Measurements from ENCODE around the gene MCTP1.
A peak's percentile ranks its signal among the peaks of the same experiment; 100 is the strongest.

The MCTP1 gene

DNA sequence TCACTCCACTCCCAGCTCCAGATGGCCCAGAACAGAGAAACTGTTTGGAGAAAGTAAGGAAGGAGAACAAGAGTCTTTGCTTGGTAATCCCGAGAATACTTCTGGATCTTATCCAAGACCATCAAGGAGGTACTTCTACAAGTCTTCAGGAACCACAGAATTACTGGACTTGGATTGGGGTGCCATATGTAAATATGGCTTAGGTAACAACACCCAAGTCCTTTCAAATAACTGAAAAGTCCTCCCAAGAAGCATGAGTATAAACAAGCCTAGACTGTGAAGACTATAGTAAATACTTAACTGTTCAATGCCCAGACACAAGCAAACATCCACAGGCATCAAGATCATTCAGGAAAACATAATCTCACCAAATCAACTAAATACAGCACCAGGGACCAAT, 170.0 kb downstream of the MCTP1 start:
- no peak for DNase-seq (ENCODE audit: low read depth in 3 of 3)

DNA sequence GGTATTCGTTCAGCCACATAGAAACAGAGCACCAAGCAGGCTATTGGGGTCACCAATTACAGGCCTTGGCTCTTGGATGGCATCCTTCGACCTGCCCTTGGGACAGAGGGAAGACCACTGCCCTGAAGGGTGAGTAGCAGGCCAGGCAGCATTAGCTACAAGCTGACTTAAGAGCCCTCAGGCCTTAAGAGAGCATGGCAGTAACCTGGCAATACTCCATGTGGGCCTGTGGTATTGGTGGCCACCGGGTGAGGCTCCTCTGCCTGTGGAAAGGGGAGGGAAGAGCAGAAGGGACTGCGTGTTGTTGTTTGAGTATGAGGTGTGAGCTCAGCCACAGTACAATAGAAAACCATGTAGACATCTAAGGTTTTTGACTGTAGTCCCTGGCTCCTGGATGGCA, 170.6 kb downstream of the MCTP1 start:
- DNase-seq (ENCODE audit: low read depth in 3 of 3), result no peak

DNA sequence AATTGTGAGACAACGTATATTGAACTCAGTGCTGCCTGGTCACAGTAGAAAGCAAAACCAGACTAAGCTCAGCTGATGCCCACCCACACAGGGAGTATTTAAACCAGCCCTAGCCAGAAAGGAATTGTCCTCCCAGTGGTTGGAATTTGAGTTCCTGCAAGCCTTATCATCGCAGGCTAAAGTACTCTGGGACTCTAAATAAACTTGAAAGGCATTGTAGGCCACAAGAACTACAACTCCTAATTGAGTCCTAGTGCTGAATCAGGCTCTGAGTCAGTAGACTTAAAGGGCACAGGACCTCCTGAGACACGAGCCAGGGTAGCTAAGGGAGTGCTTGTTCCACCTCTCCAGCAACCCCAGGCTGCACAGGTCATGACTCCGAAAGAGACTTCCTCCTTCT, 171.4 kb downstream of the MCTP1 start:
- DNase-seq (ENCODE audit: low read depth in 3 of 3), result no peak

DNA sequence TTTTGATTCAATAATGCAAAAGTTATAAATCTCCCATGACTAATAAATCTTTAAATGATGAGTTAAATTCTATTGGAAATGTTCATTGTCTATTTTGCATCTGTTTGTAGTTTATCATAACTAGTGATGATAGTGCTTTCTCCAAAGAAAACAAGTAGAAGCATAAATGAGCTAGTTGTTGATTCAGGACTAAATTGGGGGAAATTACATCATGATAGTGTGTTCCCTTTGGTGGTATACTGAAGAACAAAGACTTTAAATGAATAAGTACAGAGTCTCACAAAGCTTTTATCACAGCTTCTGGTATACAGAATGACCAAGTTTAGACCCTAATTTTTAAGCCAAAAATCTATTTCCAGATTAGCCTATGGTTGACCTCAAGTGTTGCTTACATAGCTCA, 173.8 kb downstream of the MCTP1 start:
- DNase-seq (ENCODE audit: low read depth in 3 of 3), result no peak

DNA sequence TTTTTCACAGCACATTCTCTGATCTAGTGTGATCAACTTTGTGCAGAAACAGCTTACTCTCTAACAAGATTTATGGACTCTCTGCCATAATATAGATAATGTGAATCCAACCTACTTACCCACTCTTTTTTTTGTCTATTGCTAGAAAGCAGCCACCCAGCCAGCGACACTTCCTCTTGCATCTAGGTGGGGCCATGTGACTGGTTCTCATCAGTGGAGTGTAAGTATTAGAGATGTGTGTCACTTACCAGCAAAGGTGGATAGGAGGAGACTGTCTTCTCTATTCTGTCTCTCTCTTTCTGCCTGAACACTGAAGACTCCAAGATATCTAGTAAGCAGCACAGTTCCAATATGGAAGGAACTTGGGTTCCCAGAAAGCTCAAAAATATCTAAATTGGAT, 174.8 kb downstream of the MCTP1 start:
- DNase-seq (ENCODE audit: low read depth in 3 of 3), result no peak

DNA sequence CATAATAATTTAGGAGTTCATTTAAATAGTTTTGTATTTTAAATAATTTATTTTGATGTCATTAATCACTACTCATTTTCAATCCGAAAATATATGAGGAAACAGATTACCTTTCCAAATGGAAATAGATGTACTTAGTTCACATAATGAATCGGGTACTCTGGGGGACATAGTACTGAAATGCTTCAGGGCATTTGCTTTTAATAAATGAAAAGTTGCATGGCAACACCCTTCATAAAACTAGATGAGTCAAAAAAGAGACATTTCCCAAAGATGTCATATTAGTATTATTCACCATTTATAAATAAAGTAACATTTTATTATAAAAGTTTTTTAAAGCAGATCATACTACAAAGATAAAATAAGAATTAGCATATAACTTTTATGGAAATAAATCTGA, 177.8 kb downstream of the MCTP1 start:
- no peak for DNase-seq (ENCODE audit: low read depth in 3 of 3)

DNA sequence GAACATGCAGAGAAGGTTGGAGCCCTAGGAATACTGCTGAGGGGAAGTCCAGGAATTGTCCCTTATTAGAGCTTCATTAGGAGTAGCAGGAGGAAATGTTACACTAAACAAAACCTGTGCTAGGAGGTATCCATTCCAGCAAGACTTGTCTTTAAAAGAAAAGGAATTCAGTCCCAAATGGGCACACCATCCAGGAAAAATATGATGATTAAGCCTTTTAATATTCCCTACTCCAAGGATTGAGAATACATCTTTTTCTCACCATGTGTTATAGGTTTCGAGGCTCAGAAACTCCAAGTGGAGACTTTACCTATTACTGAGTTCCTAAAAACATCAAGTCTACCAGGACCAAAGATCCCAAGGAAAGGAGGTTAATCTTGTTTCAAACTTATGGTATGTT, 179.3 kb downstream of the MCTP1 start:
- no peak for DNase-seq (ENCODE audit: low read depth in 3 of 3)

DNA sequence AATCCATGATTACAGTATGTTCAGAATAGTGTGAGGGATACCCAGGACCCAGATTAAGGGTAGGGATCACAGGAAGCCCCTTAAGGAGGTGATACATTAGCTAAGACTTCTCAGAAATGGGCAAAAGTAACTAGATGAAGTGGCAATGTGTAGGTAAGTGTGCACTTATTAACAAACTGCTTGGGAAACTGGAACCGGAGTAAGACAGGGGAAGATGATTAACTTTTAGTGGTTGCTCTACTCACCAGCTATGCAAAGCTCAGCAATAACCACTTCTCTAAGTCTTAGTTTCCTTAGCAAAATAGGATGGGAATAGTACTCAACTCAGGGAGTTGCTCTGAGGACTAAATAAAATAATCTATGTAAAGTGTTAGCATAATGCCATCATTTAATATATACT, 182.2 kb downstream of the MCTP1 start:
- no peak for DNase-seq (ENCODE audit: low read depth in 3 of 3)

DNA sequence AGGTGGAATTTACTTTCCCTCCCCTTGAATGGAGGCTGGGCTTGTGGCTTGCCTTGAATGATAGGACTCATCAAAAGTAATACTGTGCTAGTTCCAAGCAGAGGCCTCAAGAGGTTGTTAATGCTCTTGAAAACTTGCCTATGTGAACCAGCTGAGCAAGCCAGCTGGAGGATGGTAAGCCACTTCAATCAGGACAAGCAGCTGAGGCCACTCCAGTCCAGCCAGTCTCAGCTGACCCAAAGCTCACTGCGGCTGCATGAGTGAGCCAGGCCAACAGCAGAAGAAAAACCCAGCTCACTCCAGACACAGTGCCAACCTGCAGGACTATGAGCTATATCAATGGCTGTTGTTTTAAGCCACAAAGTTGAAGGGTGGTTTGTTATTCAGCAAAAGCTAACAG, 182.8 kb downstream of the MCTP1 start:
- no peak for DNase-seq (ENCODE audit: low read depth in 3 of 3)

DNA sequence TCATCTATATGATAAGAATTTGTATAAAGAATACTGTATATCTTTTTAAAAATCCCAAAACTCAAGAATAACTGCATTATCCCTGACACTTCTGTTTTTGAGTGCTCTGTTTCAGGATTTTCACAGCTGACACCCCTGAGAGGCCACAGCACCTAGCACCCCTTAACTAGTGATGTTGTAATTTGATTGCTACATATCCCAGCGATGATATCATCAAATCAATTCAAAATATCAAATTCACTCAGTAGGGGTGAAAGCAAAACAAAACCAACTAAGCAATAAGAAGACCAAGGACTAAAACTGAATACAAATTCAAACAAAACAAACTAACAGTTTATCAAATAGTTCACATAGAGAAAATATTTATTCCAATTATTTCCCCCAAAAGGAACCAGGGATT, 184.3 kb downstream of the MCTP1 start:
- no peak for DNase-seq (ENCODE audit: low read depth in 3 of 3)

DNA sequence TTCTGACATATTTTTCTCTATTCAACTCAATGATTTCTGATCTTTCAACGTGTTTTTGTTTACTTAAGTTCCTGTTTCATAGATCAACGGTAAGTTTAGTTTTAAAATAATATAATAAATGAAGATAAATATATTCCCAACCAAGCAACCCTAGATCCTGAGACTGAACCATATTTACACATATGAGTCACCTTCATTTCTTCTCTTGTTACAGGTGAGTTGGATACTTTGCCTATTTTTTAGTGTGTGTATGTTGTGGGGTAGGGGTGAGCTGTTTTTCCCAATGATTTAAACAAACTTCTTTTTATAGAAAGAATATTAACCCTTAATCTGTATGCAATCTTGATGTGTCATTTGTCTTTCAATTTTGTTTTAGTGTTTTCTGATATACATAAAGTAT, 186.9 kb downstream of the MCTP1 start:
- DNase-seq (ENCODE audit: low read depth in 3 of 3), result no peak

DNA sequence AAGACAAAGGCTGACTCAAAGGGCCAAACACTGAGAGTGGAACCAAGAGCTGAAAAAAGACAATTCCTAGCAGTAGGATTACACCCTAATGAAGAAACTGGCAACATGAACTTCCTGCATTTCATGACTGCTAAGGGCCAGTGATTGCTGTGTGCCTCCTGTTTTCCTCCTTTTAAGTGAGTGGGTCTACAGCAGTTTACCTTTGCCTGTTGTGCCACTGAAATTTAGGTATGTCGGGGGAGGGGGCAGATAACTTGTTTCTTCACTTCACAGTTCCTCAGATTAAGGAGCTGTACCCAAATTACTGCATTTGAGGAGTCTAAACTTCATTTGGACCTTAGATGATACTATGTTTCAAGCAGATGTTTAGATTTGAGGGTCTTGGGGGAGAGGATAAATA, 191.7 kb downstream of the MCTP1 start:
- DNase-seq (ENCODE audit: low read depth in 3 of 3), result no peak

DNA sequence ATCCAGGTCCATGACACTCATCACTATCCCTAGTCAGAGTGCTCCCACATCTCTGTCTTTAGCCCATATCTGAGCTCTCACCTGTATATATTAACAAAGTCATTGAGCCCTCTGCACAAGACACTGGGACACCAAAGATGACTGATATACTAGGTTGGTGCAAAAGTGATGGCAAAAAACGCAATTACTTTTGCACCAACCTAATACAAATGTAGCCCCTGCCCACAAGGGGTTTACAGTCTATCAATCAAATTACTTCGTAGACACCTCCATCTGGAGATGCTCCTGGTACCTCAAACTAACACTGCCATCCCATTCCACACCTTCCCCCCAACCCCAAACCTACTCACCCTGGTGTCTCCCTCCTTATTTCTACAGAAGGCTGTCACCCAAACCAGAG, 194.1 kb downstream of the MCTP1 start:
- DNase-seq (ENCODE audit: low read depth in 3 of 3), result no peak

DNA sequence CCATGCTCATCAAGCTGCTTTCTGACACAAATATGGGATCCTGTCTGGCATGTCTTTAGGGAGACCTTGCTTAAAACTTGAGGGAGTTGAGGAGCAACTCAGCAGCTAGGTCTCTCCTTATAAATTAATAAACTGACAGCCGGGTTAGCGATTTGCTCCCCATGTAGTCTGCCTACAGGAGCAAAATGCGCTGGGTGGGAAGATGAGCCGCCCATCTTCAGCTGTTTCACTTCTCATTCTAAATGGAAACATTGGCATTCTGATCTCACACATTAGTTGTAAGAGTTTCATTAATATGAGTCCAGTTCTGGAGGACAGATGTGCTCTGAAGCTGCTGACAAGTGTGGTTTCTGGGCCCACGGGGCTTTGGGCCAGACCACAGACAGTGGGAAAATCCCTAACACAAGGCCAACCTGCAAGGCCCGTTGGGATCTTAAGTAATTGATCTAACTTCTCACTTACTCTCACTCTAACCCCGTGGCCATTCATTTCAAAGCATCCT, 197.0 kb downstream of the MCTP1 start:
- no peak for DNase-seq (ENCODE audit: low read depth in 3 of 3)

DNA sequence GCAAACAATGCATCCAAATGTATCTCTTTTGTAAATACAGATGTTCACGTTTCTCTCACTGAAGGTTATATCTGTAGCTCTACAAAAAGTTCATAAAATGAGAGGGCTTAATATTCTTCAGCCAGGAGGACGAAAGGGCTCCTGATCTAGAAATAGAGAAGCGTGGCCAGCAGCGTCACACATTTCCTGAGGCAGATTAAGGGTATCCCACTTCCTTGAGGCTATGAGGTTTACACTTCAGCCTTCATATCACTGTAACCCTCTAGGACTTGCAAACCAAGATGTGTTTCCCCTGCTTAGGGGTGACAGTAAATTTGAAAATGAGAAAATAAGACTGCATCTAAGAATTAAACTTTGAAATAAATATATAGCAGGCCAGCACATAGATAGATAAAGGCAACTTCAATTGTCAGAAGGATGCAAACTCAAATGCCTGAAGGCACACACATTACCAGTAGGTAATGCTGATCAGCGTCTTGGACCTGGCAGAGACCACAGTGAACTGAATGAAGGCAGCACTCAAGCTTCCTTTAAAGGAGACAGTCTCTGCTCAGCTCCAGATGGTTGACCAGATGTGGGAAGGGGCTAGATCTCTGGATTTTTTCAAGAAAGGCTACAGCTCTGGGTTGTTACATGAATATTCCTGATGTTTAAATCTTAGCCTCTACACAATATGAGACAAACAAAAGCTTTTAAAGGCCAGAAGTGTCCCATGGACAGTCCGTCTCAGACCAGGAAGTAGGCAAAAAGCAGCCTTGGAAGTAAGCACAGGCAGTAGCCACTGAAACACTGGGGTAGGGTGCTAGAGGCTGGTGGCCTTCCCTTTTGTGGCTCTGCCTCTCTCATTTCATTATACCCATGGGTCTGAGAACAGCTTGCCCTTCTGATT, 197.7 kb downstream of the MCTP1 start:
- no peak for DNase-seq (ENCODE audit: low read depth in 3 of 3)

DNA sequence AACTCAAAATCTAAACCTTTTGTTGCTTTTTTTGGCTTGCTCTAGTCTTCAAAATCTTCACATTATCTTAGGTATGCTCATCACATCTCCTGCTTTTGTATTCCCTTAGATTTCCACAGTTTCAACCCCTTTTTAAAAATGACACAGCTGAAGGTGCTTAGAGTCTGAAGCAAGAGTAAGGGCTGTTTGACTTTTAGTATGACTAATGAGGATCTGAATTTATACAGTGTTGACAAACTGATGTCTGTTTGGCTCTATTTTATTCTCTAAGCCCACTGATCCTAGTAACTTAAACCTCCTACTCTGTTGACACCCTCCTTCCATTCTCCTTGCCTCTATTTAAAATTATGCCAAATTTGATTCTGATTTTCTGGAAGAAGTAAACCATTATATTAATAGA, 200.1 kb downstream of the MCTP1 start:
- no peak for DNase-seq (ENCODE audit: low read depth in 3 of 3)

DNA sequence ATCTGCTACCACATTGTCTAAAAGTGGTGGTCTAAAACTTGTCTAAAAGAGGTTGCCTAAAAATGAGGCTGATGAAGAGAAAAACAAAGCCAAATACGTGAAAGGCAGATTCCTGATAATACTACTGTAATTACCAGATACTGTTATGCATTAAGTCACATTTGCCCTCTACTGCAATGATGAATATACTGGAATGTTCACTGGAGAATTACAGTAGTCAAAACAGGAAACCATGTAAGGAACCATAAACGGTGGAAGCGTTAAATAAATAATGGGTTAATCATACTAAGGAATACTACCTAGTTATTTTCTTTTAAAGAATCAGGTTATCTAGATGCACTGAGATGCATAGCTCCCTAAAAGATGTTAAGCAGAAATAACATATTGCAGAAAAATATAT, 201.3 kb downstream of the MCTP1 start:
- DNase-seq (ENCODE audit: low read depth in 3 of 3), result no peak

DNA sequence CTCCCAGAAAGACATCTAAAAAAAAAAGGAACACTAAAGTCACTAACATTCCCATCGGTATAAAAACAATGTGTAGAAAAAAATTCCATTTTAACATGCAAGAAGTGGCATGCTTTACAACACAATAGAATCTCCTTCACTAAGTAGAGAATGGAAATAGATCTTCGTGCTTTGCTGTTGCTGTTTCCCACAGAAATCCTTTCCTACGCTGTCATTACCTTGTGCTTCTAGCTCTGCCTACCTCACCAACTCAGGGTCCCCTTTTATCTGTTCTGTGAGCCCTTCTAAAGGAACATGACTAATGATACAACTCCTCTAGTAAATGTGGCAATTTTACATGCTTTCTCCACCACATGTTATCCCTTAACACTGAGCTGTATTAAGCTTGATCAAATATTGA, 202.9 kb downstream of the MCTP1 start:
- DNase-seq (ENCODE audit: low read depth in 3 of 3), result no peak

DNA sequence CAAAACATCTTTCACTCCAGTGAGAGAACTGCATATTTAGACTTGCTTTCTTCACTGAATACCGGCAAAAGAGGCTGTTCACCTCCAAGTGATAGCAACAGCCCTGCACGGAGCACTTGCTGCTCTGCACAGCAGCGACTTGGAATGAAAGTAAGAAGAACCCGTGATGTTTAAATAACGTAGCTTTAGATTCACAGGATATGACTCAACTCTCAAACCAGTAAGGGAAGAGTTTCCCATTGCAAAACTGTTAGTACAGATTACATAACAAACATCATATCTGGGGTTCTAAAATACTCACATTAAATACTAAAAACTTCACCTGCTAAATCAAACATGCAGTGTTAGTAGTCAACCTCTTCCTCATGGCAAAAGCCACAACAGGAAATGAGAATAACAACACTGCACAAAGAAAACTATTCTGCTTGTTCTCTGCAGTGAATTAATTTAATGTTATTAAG, 203.4 kb downstream of the MCTP1 start:
- DNase-seq (ENCODE audit: low read depth in 3 of 3), result peak in 1 of 3 experiments; percentile 7

DNA sequence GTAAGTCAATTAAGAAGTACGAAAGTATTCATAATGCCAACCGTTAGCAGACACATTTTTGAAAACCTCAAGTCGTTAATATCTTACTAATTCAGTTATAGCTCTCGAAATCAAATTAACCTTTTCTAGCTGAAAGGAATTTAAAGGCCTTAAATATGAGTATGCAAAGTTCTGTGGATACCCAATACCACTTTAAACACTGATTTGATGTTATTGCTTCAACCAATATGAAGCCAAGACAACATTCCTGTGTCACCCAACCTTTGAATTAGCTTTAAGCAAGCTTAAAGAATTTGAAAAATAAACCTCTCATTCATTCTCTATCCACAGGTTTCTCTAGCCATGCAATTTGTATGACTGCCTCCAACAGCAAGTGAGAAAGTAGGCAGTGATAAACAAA, 204.5 kb downstream of the MCTP1 start:
- DNase-seq (ENCODE audit: low read depth in 3 of 3), result no peak

DNA sequence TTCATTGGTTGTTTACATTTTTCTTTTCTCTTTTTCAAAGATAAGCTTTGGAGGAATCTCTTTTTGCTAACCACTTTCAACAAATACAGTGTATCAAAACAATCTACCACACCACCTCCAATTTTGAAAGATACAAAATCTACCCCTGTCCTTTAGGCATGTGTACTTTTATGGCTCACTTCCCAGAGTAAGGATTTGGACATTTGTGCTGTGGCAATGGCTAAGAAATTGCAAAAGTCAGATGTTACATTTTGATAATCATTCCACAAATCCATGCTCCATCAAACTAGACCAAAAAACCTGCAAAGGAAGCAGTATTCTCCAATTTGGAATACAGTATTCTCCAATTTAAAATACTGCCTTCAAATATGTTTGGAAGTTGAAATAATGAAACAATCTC, 204.9 kb downstream of the MCTP1 start:
- no peak for DNase-seq (ENCODE audit: low read depth in 3 of 3)

DNA sequence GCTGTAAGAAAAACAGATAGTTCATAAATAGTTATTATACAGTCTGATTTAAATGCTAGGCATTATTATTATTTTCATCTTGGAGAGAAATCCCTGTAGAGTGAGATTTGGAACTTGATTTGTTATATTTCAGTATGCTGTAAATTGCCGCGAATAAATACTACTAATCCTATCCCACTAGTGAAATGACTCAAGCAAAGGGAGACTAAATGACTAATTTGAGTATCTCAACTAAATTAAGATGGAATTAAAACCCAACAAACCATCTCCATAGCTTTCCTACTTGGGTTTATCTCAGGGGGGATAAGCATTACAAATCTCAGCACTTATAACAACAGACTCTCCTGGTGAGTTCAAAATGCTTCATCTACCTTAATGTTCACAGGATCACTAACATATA, 206.0 kb downstream of the MCTP1 start:
- no peak for DNase-seq (ENCODE audit: low read depth in 3 of 3)

DNA sequence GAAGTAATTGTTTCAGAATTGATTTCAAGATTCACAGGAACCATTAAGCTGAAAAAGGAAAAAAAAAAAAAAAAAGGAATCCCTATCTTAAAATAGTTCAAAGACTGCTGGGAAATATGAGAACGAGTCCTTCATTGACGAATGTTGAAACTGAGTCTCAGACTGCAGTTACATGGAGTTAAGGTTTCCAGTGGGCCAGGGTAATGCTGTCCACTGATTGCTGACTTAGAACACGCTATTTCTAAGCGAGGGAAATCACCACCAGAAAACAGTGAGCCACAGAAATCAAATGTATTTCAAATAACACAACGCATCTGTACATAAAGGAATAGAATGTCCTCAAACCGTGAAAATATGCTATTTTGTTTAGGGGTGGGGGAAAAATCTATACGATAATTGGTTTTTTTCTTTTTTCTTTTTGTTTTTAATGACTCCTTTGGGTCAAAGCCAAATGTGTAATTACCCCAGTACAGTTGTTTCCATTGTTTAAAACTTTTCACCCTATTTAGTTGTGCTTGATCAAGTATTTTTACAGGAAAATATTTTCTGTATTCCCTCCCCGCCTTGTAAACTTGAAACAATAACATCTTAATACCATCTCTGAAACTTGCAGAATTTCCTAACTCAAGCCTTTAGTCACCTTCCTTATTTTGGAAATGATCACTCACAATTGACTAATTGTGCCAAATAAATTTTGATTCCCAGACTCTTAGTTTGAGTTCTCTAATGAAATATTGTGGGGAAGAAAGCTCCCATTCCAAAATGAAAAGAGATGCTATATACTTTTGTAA, 208.3 kb downstream of the MCTP1 start:
- no peak for DNase-seq (ENCODE audit: low read depth in 3 of 3)
